Measurements from ENCODE around the gene PPP1R16B. TPM values are rescaled to one million over a fixed set of nuclear protein-coding genes. Genes with fewer than 3 reads are reported as not detected.
A peak's percentile ranks its signal among the peaks of the same experiment; 100 is the strongest.

The PPP1R16B gene
- total and polyA plus RNA-seq, 2 experiments from 2014 or later = 0.15 TPM; not detected in 1

GRCh38 chr20:38962044-38962927 lies 156.8 kb downstream of the PPP1R16B start, which contains the start of gene DHX35:
TSS of gene DHX35 (plus strand) at chr20:38962344. CDS start at chr20:38962368, 24 bp downstream.
- Histone ChIP-seq H3K27me3 (no peaks in the 10 kb centered on the region), H3K27ac (peak within 1 kb of the TSS; percentile 96), H3K4me1 (ENCODE audit: low read depth) (peaks cover 6% of the 10 kb centered on the region), H3K9me3 (ENCODE audit: low read depth) (no peaks in the 10 kb centered on the region), H3K4me3 (peak within 1 kb of the TSS; percentile 78), H3K36me3 (no peaks in the 10 kb centered on the region)
- TF ChIP-seq CTCF (IDR thresholded peaks at IDR 0.05; ENCODE audit: low read depth, low read length) = peak; percentile 49
- peak; percentile 99 for DNase-seq (ENCODE audit: low read depth in 1 of 2, low spot score in 1 of 2)

- H3K4me3 ChIP-seq = peak overlapping the region; percentile 78
- no peak for DNase-seq (ENCODE audit: low read depth in 1 of 2, low spot score in 1 of 2)
- H3K4me1 ChIP-seq (ENCODE audit: low read depth) = peaks cover 6% of the 10 kb centered on the region
- no peaks in the 10 kb centered on the region for H3K9me3 ChIP-seq (ENCODE audit: low read depth)
- peak overlapping the region; percentile 96 for H3K27ac ChIP-seq
- H3K36me3 ChIP-seq = no peaks in the 10 kb centered on the region
- H3K27me3 ChIP-seq = no peaks in the 10 kb centered on the region
- TF ChIP-seq CTCF (IDR thresholded peaks at IDR 0.05; ENCODE audit: low read depth, low read length) = no peak
Observed at GRCh38 chr20:38962928-38963401, 157.5 kb downstream of the PPP1R16B start.

GRCh38 chr20:38963745-38964144 lies 158.2 kb downstream of the PPP1R16B start:
- Histone ChIP-seq H3K4me3 (no peak overlapping the region), H3K4me1 (ENCODE audit: low read depth) (peaks cover 6% of the 10 kb centered on the region), H3K27ac (no peak overlapping the region), H3K36me3 (no peaks in the 10 kb centered on the region), H3K9me3 (ENCODE audit: low read depth) (no peaks in the 10 kb centered on the region), H3K27me3 (no peaks in the 10 kb centered on the region)
- TF ChIP-seq CTCF (IDR thresholded peaks at IDR 0.05; ENCODE audit: low read depth, low read length) = no peak
- DNase-seq (ENCODE audit: low read depth in 1 of 2, low spot score in 1 of 2) = no peak

GRCh38 chr20:38965264-38965663 lies 159.8 kb downstream of the PPP1R16B start:
- Histone ChIP-seq H3K36me3 (peaks cover 3% of the 10 kb centered on the region), H3K4me1 (ENCODE audit: low read depth) (peaks cover 6% of the 10 kb centered on the region), H3K27me3 (no peaks in the 10 kb centered on the region), H3K9me3 (ENCODE audit: low read depth) (no peaks in the 10 kb centered on the region), H3K27ac (no peak overlapping the region), H3K4me3 (no peak overlapping the region)
- TF ChIP-seq CTCF (IDR thresholded peaks at IDR 0.05; ENCODE audit: low read depth, low read length) = no peak
- no peak for DNase-seq (ENCODE audit: low read depth in 1 of 2, low spot score in 1 of 2)

- Histone ChIP-seq H3K27ac (no peak overlapping the region), H3K4me1 (ENCODE audit: low read depth) (peaks cover 4% of the 10 kb centered on the region), H3K36me3 (peaks cover 6% of the 10 kb centered on the region), H3K4me3 (no peak overlapping the region), H3K27me3 (no peaks in the 10 kb centered on the region), H3K9me3 (ENCODE audit: low read depth) (no peaks in the 10 kb centered on the region)
- DNase-seq (ENCODE audit: low read depth in 1 of 2, low spot score in 1 of 2) = no peak
- TF ChIP-seq CTCF (IDR thresholded peaks at IDR 0.05; ENCODE audit: low read depth, low read length) = no peak
Observed at GRCh38 chr20:38968090-38968489, 162.6 kb downstream of the PPP1R16B start.

Data from cardiac muscle cell (in vitro differentiated cells and primary cell).